Activated CD4-positive, alpha-beta T cell treated with anti-CD3 and anti-CD28 coated beads for 1 hour (primary cell): ENCODE data around the gene AEN.
"Not testable (repeated sequence)": the region's sequence is repeated elsewhere in the genome, so short reads cannot be mapped to it uniquely, and the experiment has no call there.

Source experiments
- DNase-seq: peaks from one replicate; pipeline ENCODE4 v3.0.0-alpha.2; 2020

Gene AEN

DNA sequence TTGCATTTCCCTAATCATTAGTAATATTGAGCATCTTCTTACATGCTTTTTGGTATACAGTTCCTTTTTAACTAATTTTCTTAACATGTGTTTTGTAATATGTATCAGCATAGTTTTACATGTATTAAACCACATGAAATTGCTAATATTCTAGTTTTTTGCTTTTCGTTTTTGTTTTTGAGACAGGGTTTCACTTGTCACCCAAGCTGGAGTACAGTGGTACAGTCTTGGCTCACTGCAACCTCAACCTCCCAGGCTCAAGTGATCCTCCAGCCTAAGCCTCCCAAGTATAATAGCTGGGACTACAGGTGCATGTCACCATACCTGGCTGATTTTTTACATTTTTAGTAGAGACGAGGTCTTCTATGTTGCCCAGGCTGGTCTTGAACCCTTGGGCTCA is 13.3 kb downstream of the AEN start:
- no peak for DNase-seq

GRCh38 chr15:88635318-88635717 is 14.2 kb downstream of the AEN start:
- no peak for DNase-seq

- peak; percentile 63 for DNase-seq
These were observed 14.9 kb downstream of the AEN start for GRCh38 chr15:88636050-88636449.

- DNase-seq = no peak
These were observed 15.5 kb downstream of the AEN start for GRCh38 chr15:88636654-88637053.

DNA sequence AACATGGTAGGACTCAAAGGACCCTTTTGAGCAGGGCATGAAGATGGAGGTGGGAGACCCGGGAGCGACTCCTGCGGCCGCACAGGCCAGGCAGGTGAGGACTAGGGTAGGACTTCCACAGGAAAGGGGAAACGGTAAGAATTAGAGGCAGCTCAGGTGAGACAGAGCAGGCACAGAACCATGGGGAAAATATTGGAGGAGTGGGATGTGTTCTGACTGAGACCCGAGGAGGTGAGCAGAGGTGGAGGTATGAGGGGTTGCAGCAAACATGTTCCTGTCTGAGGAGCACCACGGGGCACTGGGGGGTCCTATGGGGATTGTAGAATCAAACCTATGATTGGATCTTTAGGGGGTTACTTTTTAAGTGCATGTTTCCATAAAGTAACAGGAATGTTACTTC is 16.3 kb downstream of the AEN start:
- DNase-seq = no peak

DNA sequence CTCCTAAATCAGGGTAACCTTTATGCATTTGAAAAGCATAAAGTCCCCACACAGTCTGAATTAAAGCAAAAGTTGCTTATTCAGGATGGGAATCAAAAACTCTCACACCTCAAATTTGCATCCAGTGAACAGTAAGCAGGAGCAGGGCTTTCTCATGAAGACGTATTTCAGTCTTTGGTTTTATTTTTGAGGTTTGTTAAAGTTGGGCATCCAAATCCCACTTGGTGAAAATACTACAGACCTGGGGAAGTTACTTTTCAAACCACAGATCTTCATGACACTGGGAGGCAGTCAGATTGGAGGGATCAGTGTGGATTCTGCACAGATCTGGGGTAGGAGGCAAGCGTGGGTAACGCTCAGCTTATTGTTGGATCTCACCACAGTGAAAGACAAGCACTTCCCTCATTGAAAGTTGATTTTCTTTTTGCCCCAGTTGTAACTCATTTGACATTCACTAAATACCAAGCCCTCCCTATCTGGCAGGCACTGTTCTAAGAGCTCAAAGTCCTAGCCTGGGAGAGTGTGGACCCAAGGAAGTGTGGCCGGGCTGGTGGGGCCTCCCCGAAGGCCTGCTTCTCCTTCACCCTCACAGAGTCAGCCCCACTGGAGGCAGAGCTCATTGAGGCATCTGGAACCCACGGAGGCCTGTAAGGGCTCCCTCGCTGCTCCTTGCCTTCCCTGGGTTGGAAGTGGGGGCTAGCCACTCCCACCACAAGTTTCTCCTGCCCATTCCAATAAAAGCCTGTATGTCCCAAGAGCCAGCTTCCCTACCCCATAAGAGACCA is 16.9 kb downstream of the AEN start:
- DNase-seq = no peak

- peak; percentile 98 for DNase-seq
These were observed 17.7 kb downstream of the AEN start, which contains the start of gene ISG20 for GRCh38 chr15:88638626-88639372. Gene ISG20, plus strand, starts transcription at chr15:88639016. Its CDS starts 351 bp downstream, at chr15:88639367.

GRCh38 chr15:88641959-88642452 is 20.9 kb downstream of the AEN start:
- no peak for DNase-seq

DNA sequence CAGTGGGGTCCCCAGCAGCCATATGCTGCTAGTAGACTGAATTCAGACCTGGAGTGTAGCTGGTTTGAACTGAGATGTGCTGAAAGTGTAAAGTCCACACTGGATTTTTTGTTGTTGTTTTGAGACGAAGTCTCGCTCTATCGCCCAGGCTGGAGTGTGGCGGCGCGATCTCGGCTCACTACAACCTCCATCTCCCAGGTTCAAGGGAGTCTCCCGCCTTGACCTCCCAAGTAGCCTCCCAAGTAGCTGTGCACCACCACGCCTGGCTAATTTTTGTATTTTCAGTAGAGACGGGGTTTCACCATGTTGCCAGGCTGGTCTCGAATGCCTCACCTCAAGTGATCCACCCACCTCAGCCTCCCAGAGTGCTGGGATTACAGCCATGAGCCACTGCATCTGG is 21.4 kb downstream of the AEN start:
- not testable (repeated sequence) for DNase-seq

DNA sequence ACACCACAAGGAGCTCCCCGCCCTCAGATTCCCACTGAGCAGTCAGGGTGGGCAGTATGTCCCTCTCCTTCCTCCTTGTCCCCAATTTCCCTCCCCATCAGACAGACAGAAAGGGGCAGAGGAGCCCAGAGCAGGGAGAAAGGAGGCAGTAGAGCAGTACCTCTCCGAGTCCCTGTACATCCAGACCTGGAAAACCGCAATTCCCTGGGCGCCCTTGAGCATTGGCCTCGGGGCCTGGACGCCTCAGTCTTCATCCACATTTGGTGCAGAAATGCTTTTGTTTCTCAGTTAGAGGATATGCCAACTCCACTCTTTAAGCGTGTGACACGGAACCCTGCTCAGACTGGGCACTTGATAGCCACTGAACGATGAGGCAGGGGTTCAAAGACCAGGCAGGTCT is 23.6 kb downstream of the AEN start:
- peak; percentile 7 for DNase-seq

GRCh38 chr15:88645171-88646087 is 24.3 kb downstream of the AEN start:
- peak; percentile 6 for DNase-seq

GRCh38 chr15:88646088-88646405 is 24.9 kb downstream of the AEN start:
- no peak for DNase-seq

DNA sequence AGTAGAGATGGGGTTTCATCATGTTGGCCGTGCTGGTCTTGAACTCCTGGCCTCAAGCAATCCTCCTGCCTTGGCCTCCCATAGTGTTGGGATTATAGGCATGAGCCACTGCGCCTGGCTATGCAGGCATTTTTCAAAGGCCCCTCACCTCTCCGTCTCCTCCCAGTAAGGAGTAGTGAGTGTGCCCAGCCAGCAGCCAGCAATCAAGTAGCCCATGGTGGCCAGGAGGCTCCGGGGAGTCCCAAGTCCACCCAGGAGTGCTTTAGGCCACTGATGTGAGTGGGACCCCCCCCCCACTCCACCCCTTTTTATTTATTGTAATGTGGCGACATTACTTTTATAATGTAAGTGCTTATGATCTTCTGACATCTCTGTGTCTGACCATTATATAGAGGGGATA is 25.8 kb downstream of the AEN start:
- peak; percentile 3 for DNase-seq

DNA sequence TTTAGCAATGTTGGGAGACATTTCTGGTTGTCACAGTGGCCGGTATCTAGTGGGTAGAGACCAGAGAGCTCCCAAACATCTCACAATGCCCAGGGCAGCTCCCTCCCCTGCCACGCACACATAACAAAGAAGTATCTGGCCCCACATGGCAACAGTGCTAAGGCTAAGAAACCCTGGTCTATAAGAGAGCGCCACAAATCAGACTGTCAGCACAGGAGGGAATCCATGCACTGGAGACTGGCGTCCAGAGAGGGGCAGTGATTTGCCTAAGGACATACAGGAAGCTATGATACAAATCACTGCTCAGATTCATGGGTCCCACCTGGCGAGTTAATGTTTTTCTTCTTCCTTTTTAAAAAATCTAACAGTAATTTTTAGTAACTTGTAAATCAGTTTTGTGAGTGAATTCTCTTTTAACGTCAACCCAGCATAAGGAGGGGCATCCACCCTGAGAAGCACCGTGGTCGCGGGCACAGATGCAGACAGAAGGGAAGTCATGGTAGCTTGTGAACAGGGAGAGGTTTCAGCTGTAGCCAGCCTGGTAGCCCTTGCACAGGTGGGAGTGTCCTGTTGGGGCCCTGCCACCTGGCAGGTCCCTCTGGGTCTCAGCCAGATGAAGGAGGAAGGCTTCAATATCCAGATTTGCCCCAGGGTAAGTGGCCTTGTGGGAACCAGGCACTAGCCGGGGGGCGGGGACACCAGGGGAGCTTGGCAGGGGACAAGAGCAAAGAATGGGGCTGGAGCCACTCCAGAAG is 26.4 kb downstream of the AEN start:
- no peak for DNase-seq

GRCh38 chr15:88648357-88649214 is 27.4 kb downstream of the AEN start:
- DNase-seq = no peak

GRCh38 chr15:88649286-88649733 is 28.2 kb downstream of the AEN start:
- peak; percentile 54 for DNase-seq

DNA sequence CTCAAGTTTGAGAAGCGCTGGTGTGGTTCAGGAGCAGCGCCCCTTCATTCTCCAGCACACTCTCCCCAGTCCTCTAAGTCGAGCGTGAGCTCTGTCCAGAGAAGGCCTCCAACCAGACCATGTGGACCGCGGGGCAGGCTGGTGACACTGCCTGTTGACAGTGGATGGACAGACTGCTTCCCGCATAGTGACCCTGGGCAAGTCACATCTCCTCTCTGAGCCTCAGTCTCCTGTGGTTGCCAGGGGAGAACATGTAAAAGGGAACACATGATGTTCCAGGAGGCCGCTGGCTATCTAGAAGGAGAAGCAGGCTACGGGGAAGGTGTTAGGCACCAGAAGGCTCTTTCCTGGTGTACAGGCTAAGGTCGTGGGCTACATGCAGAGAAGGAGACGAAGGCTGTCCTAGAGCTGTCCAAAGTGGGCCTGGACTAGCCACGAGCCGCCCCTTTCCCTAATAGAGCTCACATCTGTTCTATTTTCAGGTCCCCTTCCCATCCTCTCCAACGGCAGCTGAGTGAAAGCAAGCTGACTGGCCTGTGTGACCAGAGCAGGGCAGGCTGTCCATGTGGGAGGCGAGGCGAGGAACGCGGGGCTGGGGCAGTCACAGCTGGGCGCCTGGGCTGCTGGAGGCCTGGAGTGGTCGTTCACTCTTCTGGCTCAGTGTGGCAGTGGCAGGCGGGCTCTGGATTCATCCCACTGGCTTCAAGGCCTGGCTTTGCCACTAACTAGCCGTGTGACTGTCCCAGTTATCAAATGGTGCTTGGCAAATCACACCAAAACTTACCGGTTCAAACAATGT is 28.8 kb downstream of the AEN start:
- no peak for DNase-seq

GRCh38 chr15:88650556-88650955 is 29.4 kb downstream of the AEN start:
- no peak for DNase-seq

- no peak for DNase-seq
These were observed 30.1 kb downstream of the AEN start for GRCh38 chr15:88651136-88651732.

DNA sequence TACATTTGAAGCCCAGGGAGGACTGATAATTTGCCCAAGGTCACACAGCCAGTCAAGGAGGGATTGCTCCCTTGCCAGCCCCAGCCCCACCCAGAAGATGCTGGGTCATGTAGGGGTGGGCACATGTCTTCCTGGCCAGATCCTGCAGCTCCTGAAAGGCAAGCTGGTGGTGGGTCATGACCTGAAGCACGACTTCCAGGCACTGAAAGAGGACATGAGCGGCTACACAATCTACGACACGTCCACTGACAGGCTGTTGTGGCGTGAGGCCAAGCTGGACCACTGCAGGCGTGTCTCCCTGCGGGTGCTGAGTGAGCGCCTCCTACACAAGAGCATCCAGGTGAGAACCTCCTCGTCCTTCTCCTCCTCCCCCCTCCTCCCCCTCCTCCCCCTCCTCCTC is 30.8 kb downstream of the AEN start:
- DNase-seq = no peak
